Measurements from ENCODE around the gene GAPVD1. TPM values are rescaled to one million over a fixed set of nuclear protein-coding genes. Genes with fewer than 3 reads are reported as not detected.

GAPVD1 gene
- total and polyA plus RNA-seq, 2 of the 13 experiments (the other 11 are each of a cell fraction or from before 2014, with no cell fraction given) = 11.1 to 33.2 TPM

DNA sequence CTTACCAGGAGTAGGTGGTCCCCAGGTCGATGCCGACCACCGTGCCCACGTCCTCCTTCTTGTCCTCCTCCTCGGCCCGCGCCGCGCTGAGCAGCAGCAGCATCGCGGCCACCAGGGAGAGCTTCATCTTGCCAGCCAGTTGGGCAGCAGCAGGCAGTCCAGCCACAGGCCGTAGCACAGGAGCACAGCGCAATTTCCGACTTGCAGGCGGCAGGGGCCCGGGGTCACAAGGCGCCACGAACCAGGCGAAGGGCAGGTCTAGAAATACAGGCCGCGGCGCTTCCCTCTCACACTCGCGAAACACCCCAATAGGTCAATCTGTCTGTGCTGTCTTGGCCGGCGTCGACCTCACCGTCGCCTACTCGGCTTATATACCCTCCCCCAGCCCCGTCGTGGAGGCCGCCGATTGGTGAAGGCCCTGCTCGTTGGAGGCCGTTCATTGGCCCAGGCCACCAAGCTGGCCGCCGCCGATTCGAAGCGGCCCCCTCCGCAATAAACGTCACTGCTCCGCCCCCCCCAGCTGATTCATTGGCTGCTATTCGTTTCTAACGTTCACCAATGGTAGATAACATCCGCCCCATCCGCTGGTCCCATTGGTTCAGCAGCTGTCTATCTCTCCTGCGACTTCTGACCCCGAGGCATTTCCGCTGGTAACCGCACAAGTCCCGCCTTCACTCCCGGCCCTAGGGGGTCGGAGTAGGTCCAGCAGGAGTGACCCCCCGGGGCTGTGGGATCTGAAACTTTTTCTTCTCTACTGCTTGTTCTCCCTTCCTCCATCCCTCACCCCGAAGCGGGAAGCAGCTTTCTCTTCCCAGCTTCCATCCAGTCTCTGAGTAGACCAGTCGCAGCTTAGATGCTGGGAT, 20.4 kb upstream of the GAPVD1 start, which contains the start of gene HSPA5 (continued):
- TF ChIP-seq ZSCAN9 (CRISPR knock-in tag; IDR thresholded peaks at IDR 0.05; ENCODE audit: borderline replicate concordance) (peak; percentile 85; the same call in 1 of the 2 replicates), GATAD2A (CRISPR knock-in tag; IDR thresholded peaks at IDR 0.05) (peak; percentile 23; the same call in 1 of the 2 replicates), PHF8 (CRISPR knock-in tag; IDR thresholded peaks at IDR 0.05) (peak; percentile 91), HMG20A (CRISPR knock-in tag; IDR thresholded peaks at IDR 0.05; ENCODE audit: borderline replicate concordance) (no peak), HNRNPH1 (optimal IDR thresholded peaks at IDR 0.05; ENCODE audit: low read depth, low read length) (no peak), GLI4 (CRISPR knock-in tag; IDR thresholded peaks at IDR 0.05; ENCODE audit: borderline replicate concordance) (peak; percentile 65), MYNN (CRISPR knock-in tag; IDR thresholded peaks at IDR 0.05; ENCODE audit: low read depth) (no peak), CBX5 (CRISPR knock-in tag; IDR thresholded peaks at IDR 0.05; ENCODE audit: borderline replicate concordance) (0 out of 2 replicates have a peak, but pooled peaks have one; percentile 37), ATRX (CRISPR knock-in tag; IDR thresholded peaks at IDR 0.05; ENCODE audit: borderline replicate concordance) (no peak), KDM1A (CRISPR knock-in tag; IDR thresholded peaks at IDR 0.05) (no peak), ZNF20 (CRISPR knock-in tag; IDR thresholded peaks at IDR 0.05) (0 out of 2 replicates have a peak, but pooled peaks have one; percentile 60), TGIF2 (CRISPR knock-in tag; IDR thresholded peaks at IDR 0.05) (0 out of 2 replicates have a peak, but pooled peaks have one; percentile 15), ZNF761 (CRISPR knock-in tag; conservative IDR thresholded peaks at IDR 0.05) (peak; percentile 45; the same call in 1 of the 2 replicates), PHF20 (CRISPR knock-in tag; IDR thresholded peaks at IDR 0.05) (peak; percentile 83), FOXO1 (CRISPR knock-in tag; IDR thresholded peaks at IDR 0.05) (peak; percentile 12; the same call in 1 of the 2 replicates), MAFG (CRISPR knock-in tag; IDR thresholded peaks at IDR 0.05) (0 out of 2 replicates have a peak, but pooled peaks have one; percentile 48), ZFP90 (CRISPR knock-in tag; IDR thresholded peaks at IDR 0.05; ENCODE audit: borderline replicate concordance) (no peak; the same call in 1 of the 2 replicates)
- TF ChIP-seq, protein P1, sequence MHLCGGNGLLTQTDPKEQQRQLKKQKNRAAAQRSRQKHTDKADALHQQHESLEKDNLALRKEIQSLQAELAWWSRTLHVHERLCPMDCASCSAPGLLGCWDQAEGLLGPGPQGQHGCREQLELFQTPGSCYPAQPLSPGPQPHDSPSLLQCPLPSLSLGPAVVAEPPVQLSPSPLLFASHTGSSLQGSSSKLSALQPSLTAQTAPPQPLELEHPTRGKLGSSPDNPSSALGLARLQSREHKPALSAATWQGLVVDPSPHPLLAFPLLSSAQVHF (CRISPR knock-in tag; IDR thresholded peaks at IDR 0.05) = peak; percentile 17; the same call in 1 of the 2 replicates
- TF ChIP-seq, protein P2, sequence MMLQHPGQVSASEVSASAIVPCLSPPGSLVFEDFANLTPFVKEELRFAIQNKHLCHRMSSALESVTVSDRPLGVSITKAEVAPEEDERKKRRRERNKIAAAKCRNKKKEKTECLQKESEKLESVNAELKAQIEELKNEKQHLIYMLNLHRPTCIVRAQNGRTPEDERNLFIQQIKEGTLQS (CRISPR knock-in tag; IDR thresholded peaks at IDR 0.05) = 0 out of 2 replicates have a peak, but pooled peaks have one; percentile 23
- TF ChIP-seq, protein P3, sequence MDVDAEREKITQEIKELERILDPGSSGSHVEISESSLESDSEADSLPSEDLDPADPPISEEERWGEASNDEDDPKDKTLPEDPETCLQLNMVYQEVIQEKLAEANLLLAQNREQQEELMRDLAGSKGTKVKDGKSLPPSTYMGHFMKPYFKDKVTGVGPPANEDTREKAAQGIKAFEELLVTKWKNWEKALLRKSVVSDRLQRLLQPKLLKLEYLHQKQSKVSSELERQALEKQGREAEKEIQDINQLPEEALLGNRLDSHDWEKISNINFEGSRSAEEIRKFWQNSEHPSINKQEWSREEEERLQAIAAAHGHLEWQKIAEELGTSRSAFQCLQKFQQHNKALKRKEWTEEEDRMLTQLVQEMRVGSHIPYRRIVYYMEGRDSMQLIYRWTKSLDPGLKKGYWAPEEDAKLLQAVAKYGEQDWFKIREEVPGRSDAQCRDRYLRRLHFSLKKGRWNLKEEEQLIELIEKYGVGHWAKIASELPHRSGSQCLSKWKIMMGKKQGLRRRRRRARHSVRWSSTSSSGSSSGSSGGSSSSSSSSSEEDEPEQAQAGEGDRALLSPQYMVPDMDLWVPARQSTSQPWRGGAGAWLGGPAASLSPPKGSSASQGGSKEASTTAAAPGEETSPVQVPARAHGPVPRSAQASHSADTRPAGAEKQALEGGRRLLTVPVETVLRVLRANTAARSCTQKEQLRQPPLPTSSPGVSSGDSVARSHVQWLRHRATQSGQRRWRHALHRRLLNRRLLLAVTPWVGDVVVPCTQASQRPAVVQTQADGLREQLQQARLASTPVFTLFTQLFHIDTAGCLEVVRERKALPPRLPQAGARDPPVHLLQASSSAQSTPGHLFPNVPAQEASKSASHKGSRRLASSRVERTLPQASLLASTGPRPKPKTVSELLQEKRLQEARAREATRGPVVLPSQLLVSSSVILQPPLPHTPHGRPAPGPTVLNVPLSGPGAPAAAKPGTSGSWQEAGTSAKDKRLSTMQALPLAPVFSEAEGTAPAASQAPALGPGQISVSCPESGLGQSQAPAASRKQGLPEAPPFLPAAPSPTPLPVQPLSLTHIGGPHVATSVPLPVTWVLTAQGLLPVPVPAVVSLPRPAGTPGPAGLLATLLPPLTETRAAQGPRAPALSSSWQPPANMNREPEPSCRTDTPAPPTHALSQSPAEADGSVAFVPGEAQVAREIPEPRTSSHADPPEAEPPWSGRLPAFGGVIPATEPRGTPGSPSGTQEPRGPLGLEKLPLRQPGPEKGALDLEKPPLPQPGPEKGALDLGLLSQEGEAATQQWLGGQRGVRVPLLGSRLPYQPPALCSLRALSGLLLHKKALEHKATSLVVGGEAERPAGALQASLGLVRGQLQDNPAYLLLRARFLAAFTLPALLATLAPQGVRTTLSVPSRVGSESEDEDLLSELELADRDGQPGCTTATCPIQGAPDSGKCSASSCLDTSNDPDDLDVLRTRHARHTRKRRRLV (CRISPR knock-in tag; IDR thresholded peaks at IDR 0.05) = peak; percentile 88
- TF ChIP-seq, protein P4, sequence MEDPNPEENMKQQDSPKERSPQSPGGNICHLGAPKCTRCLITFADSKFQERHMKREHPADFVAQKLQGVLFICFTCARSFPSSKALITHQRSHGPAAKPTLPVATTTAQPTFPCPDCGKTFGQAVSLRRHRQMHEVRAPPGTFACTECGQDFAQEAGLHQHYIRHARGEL (CRISPR knock-in tag; IDR thresholded peaks at IDR 0.05) = no peak
